Ramos (cell line): ENCODE measurements around the gene ZNF850.

Source experiments
- in situ Hi-C: fragments of 300-500 bp; cut with MboI; formaldehyde crosslinking; loops from one replicate; pipeline ENCODE4 v1.14.3; 2022; ENCODE audit warnings: low sequenced_read_pairs; ENCODE audit not compliant: unreplicated experiment

ZNF850 gene

GRCh38 chr19:36709423-36709822 lies 63.2 kb downstream of the ZNF850 start:
- in situ Hi-C loops: no loop called here

- in situ Hi-C loops: no loop called here
Measured at GRCh38 chr19:36707134-36707533, 65.5 kb downstream of the ZNF850 start.

GRCh38 chr19:36688058-36688457 lies 84.5 kb downstream of the ZNF850 start:
- in situ Hi-C loops: no loop called here

GRCh38 chr19:36687214-36688056 lies 85.2 kb downstream of the ZNF850 start, which contains the start of gene ZNF567:
TSS of gene ZNF567 (plus strand) at chr19:36687612. CDS start at chr19:36694868, 7,256 bp downstream.
- in situ Hi-C loops: no loop called here

DNA sequence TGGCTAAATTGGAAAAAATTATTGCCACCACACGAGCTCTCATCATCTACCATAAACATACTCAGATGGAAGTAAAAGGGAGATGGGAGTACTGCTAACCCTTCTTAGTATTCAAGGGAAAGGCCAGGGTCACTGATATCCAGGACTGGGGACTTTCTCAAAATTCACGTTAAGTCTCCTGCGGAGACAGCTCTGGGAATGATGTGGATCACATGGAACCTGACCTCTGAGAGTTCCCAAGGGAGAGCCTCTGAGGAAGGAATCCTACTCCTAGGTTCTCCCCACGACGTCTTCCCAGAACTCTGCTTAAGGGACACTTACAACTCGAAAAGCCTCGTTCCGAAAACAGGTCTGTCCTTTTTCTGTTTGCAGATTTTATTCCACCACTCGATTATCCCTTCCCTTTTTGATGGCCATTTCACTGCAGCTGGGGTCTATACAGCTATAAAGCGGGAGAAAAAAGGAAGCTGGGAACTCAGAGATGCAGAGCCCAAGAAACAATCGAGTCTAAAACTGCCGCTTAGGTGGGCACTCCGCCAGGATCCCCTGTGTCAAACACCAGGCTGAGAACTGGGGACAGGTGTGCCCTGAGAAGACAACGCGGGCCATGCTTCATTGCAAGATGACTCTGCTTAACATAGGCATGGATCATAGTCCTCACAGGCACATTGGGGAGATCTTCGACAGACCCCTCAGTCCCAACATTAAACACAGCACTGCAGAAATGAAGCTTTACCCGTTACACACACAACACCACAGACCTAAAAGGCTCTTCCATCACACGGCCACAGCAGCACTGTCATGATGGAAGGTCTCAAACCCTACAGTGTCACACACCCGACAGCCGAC lies 86.0 kb downstream of the ZNF850 start:
- in situ Hi-C loops: no loop called here

GRCh38 chr19:36685835-36686234 lies 86.8 kb downstream of the ZNF850 start:
- in situ Hi-C loops: no loop called here

GRCh38 chr19:36679455-36679854 lies 93.2 kb downstream of the ZNF850 start:
- in situ Hi-C loops: no loop called here

GRCh38 chr19:36674201-36674600 lies 98.4 kb downstream of the ZNF850 start:
- in situ Hi-C loops: no loop called here

GRCh38 chr19:36672368-36672767 lies 100.2 kb downstream of the ZNF850 start:
- in situ Hi-C loops: no loop called here

DNA sequence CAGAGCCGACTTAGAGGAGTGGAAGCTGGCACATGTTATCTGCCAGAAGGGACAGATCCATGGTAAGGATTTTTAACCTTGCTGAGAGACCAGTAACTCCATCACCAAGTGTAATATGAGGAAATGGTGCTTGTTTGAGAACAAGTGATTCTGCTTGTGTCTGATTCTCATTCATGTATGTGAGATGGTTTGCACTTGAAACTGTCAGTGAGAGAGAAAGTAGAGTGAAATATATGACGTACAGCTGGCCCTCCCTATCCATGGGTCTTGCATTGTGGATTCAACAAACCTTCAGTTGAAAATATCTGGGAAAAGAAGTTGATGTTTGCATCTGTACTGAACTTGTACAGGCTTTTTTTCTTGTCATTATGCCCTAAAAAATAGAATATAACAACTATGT lies 104.0 kb downstream of the ZNF850 start:
- in situ Hi-C loops: no loop called here

GRCh38 chr19:36665832-36666231 lies 106.8 kb downstream of the ZNF850 start:
- in situ Hi-C loops: no loop called here
